Neutrophil (primary cell): ENCODE data around the gene MEGF8.

Source experiments
- H3K27ac ChIP-seq: fragments of 200-600 bp; sonication (generic); 2 replicates; pipeline ENCODE4 v1.5.1; 2016; ENCODE audit warnings: mild to moderate bottlenecking, moderate library complexity
- H3K27me3 ChIP-seq: fragments of 200-600 bp; sonication (generic); 2 replicates; pipeline ENCODE4 v1.6.0; 2016; ENCODE audit warnings: mild to moderate bottlenecking
- H3K36me3 ChIP-seq: fragments of 200-600 bp; sonication (generic); 2 replicates; pipeline ENCODE4 v1.5.1; 2017
- H3K4me1 ChIP-seq, 2 experiments: fragments of 200-600 bp in 1 of 2; sonication (generic) in 1 of 2; 1 replicate in 1 of 2; 2 replicates in 1 of 2; pipeline versions ENCODE4 v1.5.1 to v1.6.1; 2013 to 2016; ENCODE audit warnings: low read depth in 1 of 2, low read length in 1 of 2, mild to moderate bottlenecking in 1 of 2, moderate library complexity in 1 of 2; ENCODE audit not compliant: control insufficient read depth in 1 of 2, insufficient read depth in 1 of 2
- H3K4me3 ChIP-seq, 2 experiments: fragments of 200-600 bp in 1 of 2; sonication (generic) in 1 of 2; 1 replicate in 1 of 2; 2 replicates in 1 of 2; pipeline ENCODE4 v1.5.1; 2013 to 2016; ENCODE audit warnings: low read depth in 1 of 2, low read length in 1 of 2, mild to moderate bottlenecking in 1 of 2, moderate library complexity in 1 of 2
- H3K9me3 ChIP-seq: fragments of 200-600 bp; sonication (generic); 2 replicates; pipeline ENCODE4 v1.5.1; 2016
- CTCF ChIP-seq: fragments of 200-600 bp; sonication (generic); IDR thresholded peaks from 2 replicates; pipeline ENCODE4 v1.5.1; 2016; ENCODE audit warnings: antibody characterized with exemption

MEGF8 gene

GRCh38 chr19:42370626-42371175 lies 45.3 kb downstream of the MEGF8 start:
- no peaks in the 10 kb centered on the region for H3K4me1 ChIP-seq
- H3K4me3 ChIP-seq = no peak overlapping the region
- no peak for TF ChIP-seq CTCF
- no peaks in the 10 kb centered on the region for H3K9me3 ChIP-seq
- no peak overlapping the region for H3K27ac ChIP-seq
- no peaks in the 10 kb centered on the region for H3K36me3 ChIP-seq
- no peaks in the 10 kb centered on the region for H3K27me3 ChIP-seq

GRCh38 chr19:42374826-42375376 lies 49.5 kb downstream of the MEGF8 start:
- no peak overlapping the region for H3K4me3 ChIP-seq
- H3K27me3 ChIP-seq = peaks cover 20% of the 10 kb centered on the region
- TF ChIP-seq CTCF = no peak
- no peak overlapping the region for H3K27ac ChIP-seq
- no peaks in the 10 kb centered on the region for H3K36me3 ChIP-seq
- H3K9me3 ChIP-seq = no peaks in the 10 kb centered on the region
- no peaks in the 10 kb centered on the region for H3K4me1 ChIP-seq

- Histone ChIP-seq H3K36me3 (no peaks in the 10 kb centered on the region), H3K27ac (no peak overlapping the region), H3K4me1 (no peaks in the 10 kb centered on the region), H3K9me3 (no peaks in the 10 kb centered on the region), H3K4me3 (no peak overlapping the region), H3K27me3 (peaks cover 27% of the 10 kb centered on the region)
- no peak for TF ChIP-seq CTCF
Observed at GRCh38 chr19:42375415-42376176, 50.2 kb downstream of the MEGF8 start.

- TF ChIP-seq CTCF = no peak
- peaks cover 33% of the 10 kb centered on the region for H3K27me3 ChIP-seq
- H3K4me1 ChIP-seq = no peaks in the 10 kb centered on the region
- no peaks in the 10 kb centered on the region for H3K36me3 ChIP-seq
- no peak overlapping the region for H3K27ac ChIP-seq
- no peak overlapping the region for H3K4me3 ChIP-seq
- H3K9me3 ChIP-seq = no peaks in the 10 kb centered on the region
Observed at GRCh38 chr19:42376177-42376555, 50.7 kb downstream of the MEGF8 start.

GRCh38 chr19:42378225-42379215 lies 53.1 kb downstream of the MEGF8 start:
- H3K4me3 ChIP-seq = no peak overlapping the region
- H3K27me3 ChIP-seq = peaks cover 41% of the 10 kb centered on the region
- H3K27ac ChIP-seq = no peak overlapping the region
- no peaks in the 10 kb centered on the region for H3K9me3 ChIP-seq
- no peaks in the 10 kb centered on the region for H3K4me1 ChIP-seq
- TF ChIP-seq CTCF = no peak
- no peaks in the 10 kb centered on the region for H3K36me3 ChIP-seq
